Karpas-422 (cell line): ENCODE results near the gene SLC4A4. TPM values are rescaled to one million over a fixed set of nuclear protein-coding genes. Genes with fewer than 3 reads are reported as not detected.

ENCODE experiments used
- DNase-seq: peaks from one replicate; pipeline ENCODE4 v3.0.0-alpha.2; 2015
- H2AFZ ChIP-seq: fragments of 200-600 bp; sonication (generic); 2 replicates; pipeline ENCODE4 v1.6.1; 2014; ENCODE audit warnings: antibody characterized with exemption, low read length, mixed read lengths
- H3K27ac ChIP-seq: fragments of 200-600 bp; sonication (generic); 2 replicates; pipeline ENCODE4 v1.5.1; 2014; ENCODE audit warnings: mild to moderate bottlenecking, low read length, moderate library complexity
- H3K27me3 ChIP-seq: fragments of 200-600 bp; sonication (generic); 2 replicates; pipeline ENCODE4 v1.6.1; 2014; ENCODE audit warnings: low read length, mixed read lengths
- H3K36me3 ChIP-seq: fragments of 200-600 bp; sonication (generic); 2 replicates; pipeline ENCODE4 v1.6.1; 2014; ENCODE audit warnings: low read length, mixed read lengths; ENCODE audit not compliant: insufficient read depth
- H3K4me1 ChIP-seq: fragments of 200-600 bp; sonication (generic); 2 replicates; pipeline ENCODE4 v1.6.1; 2014; ENCODE audit warnings: mild to moderate bottlenecking, low read length, mixed read lengths
- H3K4me2 ChIP-seq: fragments of 200-600 bp; sonication (generic); 2 replicates; pipeline ENCODE4 v1.6.1; 2014; ENCODE audit warnings: low read length, low read depth, mild to moderate bottlenecking; ENCODE audit not compliant: poor library complexity, severe bottlenecking
- H3K4me3 ChIP-seq: fragments of 200-600 bp; sonication (generic); 2 replicates; pipeline ENCODE4 v1.5.1; 2014; ENCODE audit warnings: mild to moderate bottlenecking, antibody characterized with exemption, low read length, mixed read lengths
- H3K79me2 ChIP-seq: fragments of 200-600 bp; sonication (generic); 2 replicates; pipeline ENCODE4 v1.6.1; 2014; ENCODE audit warnings: mild to moderate bottlenecking, low read length, mixed read lengths
- H3K9ac ChIP-seq: fragments of 200-600 bp; sonication (generic); 2 replicates; pipeline ENCODE4 v1.6.0; 2014; ENCODE audit warnings: low read length
- H3K9me2 ChIP-seq: fragments of 200-600 bp; sonication (generic), shearing (Covaris generic); replicated peaks from 2 replicates; pipeline ENCODE4 v1.6.0; 2014; ENCODE audit warnings: mild to moderate bottlenecking, low read length, moderate library complexity; ENCODE audit not compliant: insufficient read depth
- H3K9me3 ChIP-seq: fragments of 300-700, 200-600 bp; sonication (generic); 2 replicates; pipeline ENCODE4 v1.6.1; 2014; ENCODE audit warnings: low read length, mixed read lengths
- H4K20me1 ChIP-seq: fragments of 200-600 bp; sonication (generic); 2 replicates; pipeline ENCODE4 v1.6.1; 2014; ENCODE audit warnings: mild to moderate bottlenecking, antibody characterized with exemption, low read length, low read depth; ENCODE audit not compliant: insufficient read depth
- total RNA-seq: library from RNA; depleted of rRNA; stranded (reverse); fragments of >200 nt; shearing (Covaris generic); gene quantifications from 2 replicates; pipeline ENCODE4 v1.2.3, GENCODE V29; 2014; ENCODE audit warnings: low replicate concordance

The SLC4A4 gene
- total RNA-seq, 1 experiment from 2014 or later: 0.22 TPM

DNA sequence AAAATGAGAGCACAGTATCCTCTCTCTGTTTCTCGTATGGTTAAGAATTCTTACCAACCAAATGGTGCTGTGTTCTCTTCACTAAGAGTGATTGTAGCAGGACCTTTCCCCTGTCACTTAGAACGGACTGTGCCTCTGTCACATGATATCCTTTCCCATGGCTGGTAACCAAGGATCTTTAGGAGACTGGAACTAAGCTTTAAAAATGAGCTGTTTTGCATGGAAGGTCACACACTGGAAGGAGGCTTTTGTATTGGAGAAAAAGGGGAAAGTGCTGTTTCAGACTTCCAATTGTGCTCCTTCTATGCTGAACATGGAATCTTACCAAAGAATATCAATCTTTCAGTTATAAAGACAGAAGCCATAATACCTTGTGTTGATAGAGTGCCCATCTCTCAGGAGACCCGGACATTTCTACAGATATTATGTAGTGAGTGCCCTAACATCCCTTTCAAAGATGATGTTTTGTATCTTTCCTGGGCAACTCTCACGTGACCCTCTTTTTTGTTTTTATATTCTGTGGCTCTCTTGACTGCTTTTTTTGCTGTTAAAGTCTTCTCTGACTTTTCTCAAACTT is 148.6 kb downstream of the SLC4A4 start:
- Histone ChIP-seq H3K36me3 (no peaks in the 10 kb centered on the region), H3K4me2 (no peak overlapping the region), H3K4me3 (no peak overlapping the region), H2AFZ (no peak overlapping the region), H3K27ac (no peak overlapping the region), H3K27me3 (no peaks in the 10 kb centered on the region), H3K9me2 (no peaks in the 10 kb centered on the region), H3K4me1 (no peaks in the 10 kb centered on the region), H3K9me3 (no peaks in the 10 kb centered on the region), H4K20me1 (no peaks in the 10 kb centered on the region), H3K79me2 (no peaks in the 10 kb centered on the region), H3K9ac (no peak overlapping the region)
- DNase-seq: no peak

DNA sequence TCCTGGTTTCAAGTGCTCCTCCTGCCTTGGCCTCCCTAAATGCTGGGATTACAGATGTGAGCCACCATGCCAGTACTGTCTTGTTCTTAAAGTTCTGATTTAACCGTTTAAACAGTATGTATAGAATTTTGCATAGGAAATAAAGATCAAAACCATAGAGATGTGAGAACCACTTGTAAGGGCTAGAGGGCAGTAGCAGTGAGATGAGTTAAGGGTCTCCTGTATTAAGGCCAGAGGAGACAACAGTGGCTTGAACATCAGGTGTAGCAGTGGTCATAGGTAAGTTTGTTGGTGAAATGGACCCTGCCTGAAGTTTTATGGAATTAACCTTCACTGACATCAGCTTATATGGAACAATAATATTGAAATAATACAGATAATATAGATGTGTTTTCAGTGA is 155.7 kb downstream of the SLC4A4 start:
- Histone ChIP-seq H3K4me3 (no peak overlapping the region), H3K27ac (no peak overlapping the region), H3K4me1 (no peaks in the 10 kb centered on the region), H3K9me2 (no peaks in the 10 kb centered on the region), H2AFZ (no peak overlapping the region), H3K9me3 (no peaks in the 10 kb centered on the region), H3K4me2 (no peak overlapping the region), H3K36me3 (no peaks in the 10 kb centered on the region), H3K27me3 (no peaks in the 10 kb centered on the region), H4K20me1 (no peaks in the 10 kb centered on the region), H3K79me2 (no peaks in the 10 kb centered on the region), H3K9ac (no peak overlapping the region)
- no peak for DNase-seq

- Histone ChIP-seq H3K4me2 (no peak overlapping the region), H3K9me2 (no peaks in the 10 kb centered on the region), H3K4me3 (no peak overlapping the region), H3K4me1 (no peaks in the 10 kb centered on the region), H3K36me3 (no peaks in the 10 kb centered on the region), H3K9me3 (no peaks in the 10 kb centered on the region), H3K27me3 (no peaks in the 10 kb centered on the region), H2AFZ (no peak overlapping the region), H3K27ac (no peak overlapping the region), H3K79me2 (no peaks in the 10 kb centered on the region), H4K20me1 (no peaks in the 10 kb centered on the region), H3K9ac (no peak overlapping the region)
- DNase-seq: no peak
Observed at GRCh38 chr4:71495454-71495853, 156.6 kb downstream of the SLC4A4 start.

DNA sequence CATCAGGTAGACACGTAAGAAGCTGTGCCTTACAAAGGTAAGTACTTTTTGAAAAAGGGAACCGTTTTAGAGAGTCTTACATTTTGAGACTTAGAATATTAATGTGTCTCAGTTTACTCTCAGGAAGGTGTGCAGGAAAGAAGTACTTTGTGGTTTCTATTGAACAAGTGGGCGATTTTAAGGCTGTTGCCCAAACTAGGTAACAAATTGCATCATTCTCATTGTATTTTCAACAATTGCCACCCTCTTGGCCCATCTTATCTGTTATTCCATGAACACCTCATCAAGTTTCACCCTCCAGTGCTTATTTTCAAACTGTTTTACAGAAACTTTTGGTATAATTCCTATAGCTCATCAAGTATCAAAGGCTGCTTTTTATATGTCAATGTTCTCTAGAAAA is 158.3 kb downstream of the SLC4A4 start:
- H2AFZ ChIP-seq: no peak overlapping the region
- DNase-seq: no peak
- H3K27me3 ChIP-seq: no peaks in the 10 kb centered on the region
- no peaks in the 10 kb centered on the region for H3K36me3 ChIP-seq
- no peak overlapping the region for H3K27ac ChIP-seq
- H3K4me2 ChIP-seq: no peak overlapping the region
- H3K9ac ChIP-seq: no peak overlapping the region
- no peaks in the 10 kb centered on the region for H3K9me3 ChIP-seq
- H3K79me2 ChIP-seq: no peaks in the 10 kb centered on the region
- no peaks in the 10 kb centered on the region for H3K4me1 ChIP-seq
- H3K9me2 ChIP-seq: no peaks in the 10 kb centered on the region
- H3K4me3 ChIP-seq: no peak overlapping the region
- H4K20me1 ChIP-seq: no peaks in the 10 kb centered on the region

GRCh38 chr4:71498002-71498401 is 159.2 kb downstream of the SLC4A4 start:
- Histone ChIP-seq H3K9me2 (no peaks in the 10 kb centered on the region), H3K27me3 (no peaks in the 10 kb centered on the region), H3K79me2 (no peaks in the 10 kb centered on the region), H3K9ac (no peak overlapping the region), H3K9me3 (no peaks in the 10 kb centered on the region), H3K4me2 (no peak overlapping the region), H3K4me1 (no peaks in the 10 kb centered on the region), H3K36me3 (no peaks in the 10 kb centered on the region), H3K4me3 (no peak overlapping the region), H4K20me1 (no peaks in the 10 kb centered on the region), H2AFZ (no peak overlapping the region), H3K27ac (no peak overlapping the region)
- no peak for DNase-seq

GRCh38 chr4:71498625-71499024 is 159.8 kb downstream of the SLC4A4 start:
- no peak overlapping the region for H3K9ac ChIP-seq
- no peaks in the 10 kb centered on the region for H3K79me2 ChIP-seq
- no peak overlapping the region for H3K27ac ChIP-seq
- H3K4me3 ChIP-seq: no peak overlapping the region
- H4K20me1 ChIP-seq: no peaks in the 10 kb centered on the region
- H2AFZ ChIP-seq: no peak overlapping the region
- no peak overlapping the region for H3K4me2 ChIP-seq
- no peaks in the 10 kb centered on the region for H3K9me2 ChIP-seq
- no peaks in the 10 kb centered on the region for H3K36me3 ChIP-seq
- no peaks in the 10 kb centered on the region for H3K27me3 ChIP-seq
- H3K9me3 ChIP-seq: no peaks in the 10 kb centered on the region
- DNase-seq: no peak
- H3K4me1 ChIP-seq: no peaks in the 10 kb centered on the region

- Histone ChIP-seq H3K27me3 (no peaks in the 10 kb centered on the region), H2AFZ (no peak overlapping the region), H3K79me2 (no peaks in the 10 kb centered on the region), H3K4me1 (no peaks in the 10 kb centered on the region), H3K36me3 (no peaks in the 10 kb centered on the region), H3K9me2 (no peaks in the 10 kb centered on the region), H3K9ac (no peak overlapping the region), H3K4me2 (no peak overlapping the region), H3K9me3 (no peaks in the 10 kb centered on the region), H3K4me3 (no peak overlapping the region), H3K27ac (no peak overlapping the region), H4K20me1 (no peaks in the 10 kb centered on the region)
- no peak for DNase-seq
Observed at GRCh38 chr4:71501992-71502391, 163.2 kb downstream of the SLC4A4 start.

GRCh38 chr4:71518283-71518989 is 179.6 kb downstream of the SLC4A4 start:
- DNase-seq: no peak
- no peaks in the 10 kb centered on the region for H4K20me1 ChIP-seq

More at GRCh38 chr4:71518283-71518989, 179.6 kb downstream of the SLC4A4 start:
- no peak overlapping the region for H3K9ac ChIP-seq
- no peak overlapping the region for H3K27ac ChIP-seq
- no peaks in the 10 kb centered on the region for H3K27me3 ChIP-seq
- no peaks in the 10 kb centered on the region for H3K9me2 ChIP-seq
- H2AFZ ChIP-seq: no peak overlapping the region
- H3K4me2 ChIP-seq: no peak overlapping the region
- no peaks in the 10 kb centered on the region for H3K9me3 ChIP-seq
- no peaks in the 10 kb centered on the region for H3K4me1 ChIP-seq
- H3K36me3 ChIP-seq: no peaks in the 10 kb centered on the region
- H3K79me2 ChIP-seq: no peaks in the 10 kb centered on the region
- no peak overlapping the region for H3K4me3 ChIP-seq
